IMR-90 (cell line): ENCODE results near the gene MTPN. TPM values are rescaled to one million over a fixed set of nuclear protein-coding genes. Genes with fewer than 3 reads are reported as not detected.

Experiments used
- ATAC-seq: fragments of 200-7000 bp; cut with Tn5 transposase; 2 replicates; pipeline ENCODE4 v1.9.1; 2020; ENCODE audit warnings: low read depth, mild to moderate bottlenecking, moderate library complexity
- BruUV-seq: library from RNA; stranded (reverse); fragments of 400-500 nt; replicated peaks from 2 replicates; lab custom pipeline; 2021; lab: Mats Ljungman, UMichigan
- CTCF ChIA-PET: fragments of 300-600 bp; formaldehyde crosslinking; extraction: SDS; loops from one replicate; lab custom pipeline; 2021; ENCODE audit warnings: antibody characterized with exemption; lab: Yijun Ruan, JAX
- POLR2A ChIA-PET: fragments of 300-600 bp; sonication (Branson Sonifier 250); formaldehyde crosslinking; loops from one replicate; lab custom pipeline; 2022; ENCODE audit warnings: antibody characterized with exemption; ENCODE audit not compliant: unreplicated experiment; lab: Charles Lee
- DNase-seq: peaks from one replicate; pipeline ENCODE4 v3.0.0; 2013
- H2AFZ ChIP-seq: replicated peaks from 2 replicates; pipeline ENCODE3; 2013; ENCODE audit warnings: low read length, mild to moderate bottlenecking; ENCODE audit not compliant: poor library complexity
- H2AK5ac ChIP-seq: 2 replicates; pipeline ENCODE4 v1.6.1; 2013; ENCODE audit warnings: low read depth, low read length, inconsistent platforms
- H2AK9ac ChIP-seq: replicated peaks from 2 replicates; pipeline ENCODE3; 2013; ENCODE audit warnings: mild to moderate bottlenecking, low read depth, low read length, moderate library complexity; ENCODE audit not compliant: poor library complexity
- H2BK120ac ChIP-seq: 2 replicates; pipeline ENCODE4 v1.6.1; 2013; ENCODE audit warnings: low read depth, low read length, inconsistent platforms
- H2BK15ac ChIP-seq: 3 replicates; pipeline ENCODE4 v1.6.1; 2013; ENCODE audit warnings: low read depth, low read length, inconsistent platforms
- H2BK20ac ChIP-seq: 2 replicates; pipeline ENCODE4 v1.6.1; 2013; ENCODE audit warnings: low read depth, mild to moderate bottlenecking, inconsistent platforms, low read length, moderate library complexity
- H2BK5ac ChIP-seq: 2 replicates; pipeline ENCODE4 v1.6.1; 2013; ENCODE audit warnings: mild to moderate bottlenecking, low read depth, low read length, inconsistent platforms; ENCODE audit not compliant: poor library complexity, severe bottlenecking
- H3K14ac ChIP-seq: replicated peaks from 2 replicates; pipeline ENCODE4 v1.6.1; 2013; ENCODE audit warnings: low read depth, low read length, inconsistent platforms
- H3K18ac ChIP-seq: 2 replicates; pipeline ENCODE4 v1.6.1; 2013; ENCODE audit warnings: low read depth, low read length, control low read depth
- H3K23ac ChIP-seq: 2 replicates; pipeline ENCODE4 v1.6.1; 2013; ENCODE audit warnings: low read depth, low read length, inconsistent platforms
- H3K27ac ChIP-seq: 2 replicates; pipeline ENCODE4 v1.5.1; 2013; ENCODE audit warnings: mild to moderate bottlenecking, control low read depth, low read length; ENCODE audit not compliant: insufficient read depth
- H3K27me3 ChIP-seq: 2 replicates; pipeline ENCODE4 v1.6.1; 2013; ENCODE audit warnings: low read length; ENCODE audit not compliant: control insufficient read depth, insufficient read depth
- H3K36me3 ChIP-seq: 2 replicates; pipeline ENCODE4 v1.6.1; 2013; ENCODE audit warnings: low read length, mixed read lengths; ENCODE audit not compliant: control insufficient read depth, insufficient read depth
- H3K4ac ChIP-seq: 2 replicates; pipeline ENCODE4 v1.6.1; 2013; ENCODE audit warnings: low read depth, low read length, inconsistent platforms
- H3K4me1 ChIP-seq: 2 replicates; pipeline ENCODE4 v1.6.1; 2013; ENCODE audit warnings: low read length, mixed read lengths; ENCODE audit not compliant: control insufficient read depth, insufficient read depth
- H3K4me2 ChIP-seq: 2 replicates; pipeline ENCODE4 v1.6.1; 2013; ENCODE audit warnings: low read depth, mild to moderate bottlenecking, control low read depth, low read length, moderate library complexity
- H3K4me3 ChIP-seq: 2 replicates; pipeline ENCODE4 v1.5.1; 2013; ENCODE audit warnings: low read depth, mild to moderate bottlenecking, control low read depth, low read length, moderate library complexity; ENCODE audit not compliant: insufficient read depth
- H3K56ac ChIP-seq: 2 replicates; pipeline ENCODE4 v1.6.1; 2013; ENCODE audit warnings: low read length, inconsistent platforms; ENCODE audit not compliant: insufficient read depth; ENCODE audit errors: extremely low read depth
- H3K79me1 ChIP-seq, 2 experiments: 2 replicates each; pipeline ENCODE4 v1.6.1; 2013; ENCODE audit warnings: low read length in 2 of 2, inconsistent platforms in 1 of 2, low read depth in 1 of 2
- H3K9ac ChIP-seq: 2 replicates; pipeline ENCODE4 v1.6.1; 2013; ENCODE audit warnings: low read depth, low read length, control low read depth
- H3K9me1 ChIP-seq: 2 replicates; pipeline ENCODE4 v1.6.1; 2013; ENCODE audit warnings: low read length, inconsistent platforms; ENCODE audit not compliant: insufficient read depth
- H3K9me3 ChIP-seq: 2 replicates; pipeline ENCODE4 v1.6.1; 2013; ENCODE audit warnings: low read length; ENCODE audit not compliant: control insufficient read depth, insufficient read depth
- H4K20me1 ChIP-seq: 2 replicates; pipeline ENCODE4 v1.6.1; 2013; ENCODE audit warnings: low read length, inconsistent platforms; ENCODE audit not compliant: insufficient read depth
- H4K5ac ChIP-seq: 2 replicates; pipeline ENCODE4 v1.6.1; 2013; ENCODE audit warnings: mild to moderate bottlenecking, low read depth, low read length, control low read depth
- H4K8ac ChIP-seq, 2 experiments: 2 replicates each; pipeline ENCODE4 v1.6.1; 2013; ENCODE audit warnings: low read depth in 2 of 2, low read length in 2 of 2, control low read depth in 1 of 2, inconsistent platforms in 1 of 2
- H4K91ac ChIP-seq: 2 replicates; pipeline ENCODE4 v1.6.1; 2013; ENCODE audit warnings: low read depth, low read length, inconsistent platforms; ENCODE audit not compliant: insufficient read depth
- BHLHE40 ChIP-seq: fragments of 150-350 bp; IDR thresholded peaks from 2 replicates; pipeline ENCODE4 v1.6.1; 2016; ENCODE audit warnings: mild to moderate bottlenecking, low read depth, low read length
- CEBPB ChIP-seq: IDR thresholded peaks from 2 replicates; pipeline ENCODE4 v1.6.1; 2012; ENCODE audit warnings: low read depth, low read length, improper control_type of control experiment
- CHD1 ChIP-seq: IDR thresholded peaks from 2 replicates; pipeline ENCODE4 v1.6.1; 2012; ENCODE audit warnings: low read depth, low read length, improper control_type of control experiment
- CTCF ChIP-seq: conservative IDR thresholded peaks from 2 replicates; pipeline ENCODE4 v1.5.1; 2012; ENCODE audit warnings: mild to moderate bottlenecking, low read depth, low read length, improper control_type of control experiment
- FOS ChIP-seq: fragments of 150-350 bp; IDR thresholded peaks from 2 replicates; pipeline ENCODE4 v1.6.1; 2016; ENCODE audit warnings: low read depth, low read length
- MXI1 ChIP-seq: IDR thresholded peaks from 2 replicates; pipeline ENCODE4 v1.6.1; 2012; ENCODE audit warnings: low read depth, mild to moderate bottlenecking, low read length, moderate library complexity, borderline replicate concordance
- NFE2L2 ChIP-seq: fragments of 150-350 bp; IDR thresholded peaks from 2 replicates; pipeline ENCODE4 v1.6.1; 2016; ENCODE audit warnings: low read depth, mild to moderate bottlenecking, low read length
- POLR2A ChIP-seq: IDR thresholded peaks from 2 replicates; pipeline ENCODE4 v1.6.1; 2012; ENCODE audit warnings: mild to moderate bottlenecking, low read depth, low read length
- RAD21 ChIP-seq: IDR thresholded peaks from 2 replicates; pipeline ENCODE4 v1.6.1; 2012; ENCODE audit warnings: low read length, improper control_type of control experiment
- RFX5 ChIP-seq: IDR thresholded peaks from 2 replicates; pipeline ENCODE4 v1.8.0; 2012; ENCODE audit warnings: low read depth, mild to moderate bottlenecking, low read length, moderate library complexity
- SMC3 ChIP-seq: fragments of 150-350 bp; IDR thresholded peaks from 2 replicates; pipeline ENCODE4 v1.6.1; 2016; ENCODE audit warnings: low read depth, mild to moderate bottlenecking, antibody characterized with exemption, low read length, moderate library complexity
- USF2 ChIP-seq: fragments of 150-350 bp; IDR thresholded peaks from 2 replicates; pipeline ENCODE4 v1.6.1; 2017; ENCODE audit warnings: mild to moderate bottlenecking, antibody characterized with exemption, low read length, low read depth
- WGBS, 2 experiments: methylation state at CpG; one replicate each; pipeline versions ENCODE4 v1.1.5 to v1.1.7; 2013; ENCODE audit warnings: missing lambda C conversion rate in 2 of 2; ENCODE audit not compliant: insufficient read length in 1 of 2; ENCODE audit errors: extremely low coverage in 2 of 2; 5-methylcytosine and 5-hydroxymethylcytosine counted together
- dilution Hi-C: fragments of 300-500 bp; cut with HindIII; formaldehyde crosslinking; loops from one replicate; pipeline ENCODE4 v1.14.3; 2018; ENCODE audit warnings: low sequenced_read_pairs; ENCODE audit not compliant: unreplicated experiment
- in situ Hi-C: fragments of 300-500 bp; cut with MboI; formaldehyde crosslinking; loops from 3 replicates; pipeline ENCODE4 v1.14.3; 2019; ENCODE audit warnings: low sequenced_read_pairs, inconsistent platforms, mixed read lengths
- intact Hi-C: fragments of 100-400 bp; cut with micrococcal nuclease; formaldehyde crosslinking; loops from 2 replicates; pipeline ENCODE4 v1.10.0; 2022
- polyA plus RNA-seq, 3 experiments: library from polyadenylated mRNA; depleted of rRNA; stranded (reverse); fragments of >200 nt; gene quantifications; 2 replicates each; pipeline ENCODE4 v1.2.3, GENCODE V29; 2012; ENCODE audit warnings: low replicate concordance in 1 of 3
- total RNA-seq: library from RNA; depleted of rRNA; stranded (reverse); fragments of >200 nt; gene quantifications from 2 replicates; pipeline ENCODE4 v1.2.3, GENCODE V29; 2012

MTPN gene
- total and polyA plus RNA-seq, 2 of the 4 experiments (the other 2 are of a cell fraction) = 58.8 to 94.4 TPM

GRCh38 chr7:135964791-135965190 is 12.4 kb downstream of the MTPN start:
- H3K56ac ChIP-seq = no peak overlapping the region
- H4K5ac ChIP-seq = no peak overlapping the region
- H4K20me1 ChIP-seq = peaks cover 41% of the 10 kb centered on the region
- H2AK5ac ChIP-seq = no peak overlapping the region
- no peak overlapping the region for H3K27ac ChIP-seq
- no peak for ATAC-seq
- no peak overlapping the region for H2BK120ac ChIP-seq
- no CpG with 5 or more reads among the region's 1 CpG for WGBS, 2 experiments
- no peak overlapping the region for H3K9ac ChIP-seq
- no peak overlapping the region for H4K8ac ChIP-seq
- peaks cover 14 to 39% of the 10 kb centered on the region in 2 experiments for H3K79me1 ChIP-seq
- no peak for TF ChIP-seq RFX5
- no peak for TF ChIP-seq RAD21
- no peak for TF ChIP-seq CHD1
- TF ChIP-seq NFE2L2 = no peak
- no peak for TF ChIP-seq CEBPB
- no peak for TF ChIP-seq CTCF
- no peak for TF ChIP-seq POLR2A
- no peak for TF ChIP-seq USF2
- no peak for TF ChIP-seq BHLHE40
- TF ChIP-seq MXI1 = no peak
- no peak for TF ChIP-seq FOS
- TF ChIP-seq SMC3 = no peak
- no peak overlapping the region for H3K14ac ChIP-seq
- H3K9me1 ChIP-seq = peaks cover 7% of the 10 kb centered on the region
- H2BK15ac ChIP-seq = no peak overlapping the region
- H3K23ac ChIP-seq = no peak overlapping the region
- no peak overlapping the region for H3K18ac ChIP-seq
- ChIA-PET CTCF (no interaction called here), POLR2A (no interaction called here)
- H3K4me1 ChIP-seq = no peaks in the 10 kb centered on the region
- dilution Hi-C loops = no loop called here
- DNase-seq = no peak
- no peak overlapping the region for H2BK20ac ChIP-seq
- intact Hi-C loops = no loop called here
- H3K4me2 ChIP-seq = peak overlapping the region; percentile 17; the same call in 1 of the 2 replicates
- no peaks in the 10 kb centered on the region for H3K9me3 ChIP-seq
- H2AK9ac ChIP-seq = no peak overlapping the region
- no TSS peak for BruUV-seq
- in situ Hi-C loops = no loop called here
- no peaks in the 10 kb centered on the region for H3K27me3 ChIP-seq
- H3K36me3 ChIP-seq = 0 out of 2 replicates have a peak, but pooled peaks cover 2% of the 10 kb centered on the region
- no peak overlapping the region for H4K91ac ChIP-seq
- no peak overlapping the region for H2BK5ac ChIP-seq
- no peak overlapping the region for H3K4me3 ChIP-seq
- H3K4ac ChIP-seq = no peak overlapping the region
- no peak overlapping the region for H2AFZ ChIP-seq
